ENCODE measurements around the gene THOC6.
A peak's percentile ranks its signal among the peaks of the same experiment; 100 is the strongest.

The THOC6 gene

DNA sequence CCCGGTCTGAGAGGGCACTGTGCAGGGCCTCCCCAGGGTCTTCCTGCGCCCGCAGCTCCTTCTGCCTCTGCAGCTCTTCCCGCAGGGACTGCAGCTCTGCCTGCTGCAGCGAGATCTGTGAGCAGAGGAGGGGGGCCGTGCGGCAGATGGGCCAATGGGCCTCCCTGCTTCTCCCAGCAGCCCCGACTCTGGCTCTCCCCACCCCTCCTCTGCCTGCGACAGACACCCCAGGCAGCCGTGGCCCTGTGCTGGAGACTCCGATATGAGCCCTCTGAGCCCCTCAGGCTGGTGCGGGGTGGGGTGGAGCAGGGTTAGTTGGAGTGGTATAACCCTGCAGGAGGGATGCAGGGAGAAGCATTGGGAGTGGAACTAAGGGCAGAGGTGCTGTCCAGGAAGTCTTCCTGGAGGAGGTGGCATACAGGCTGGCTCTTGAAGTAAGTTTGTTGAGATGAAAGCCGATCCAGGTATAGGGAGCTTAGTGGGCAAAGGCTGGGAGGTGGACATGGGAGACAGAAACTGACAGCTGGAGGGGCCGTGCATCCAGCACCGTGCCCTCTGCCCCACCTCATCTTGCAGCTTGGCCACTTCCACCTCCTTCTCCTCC, 5.0 kb downstream of the THOC6 start:
- H3K36me3 Mint-ChIP-seq, result no peaks in the 10 kb centered on the region
- H3K27me3 Mint-ChIP-seq, result peaks cover 21% of the 10 kb centered on the region
- H3K4me1 Mint-ChIP-seq (ENCODE audit: low read depth), result peaks cover 23% of the 10 kb centered on the region
- H3K4me3 Mint-ChIP-seq, result peak overlapping the region; percentile 53
- no peak overlapping the region for H3K27ac Mint-ChIP-seq
- H3K9me3 Mint-ChIP-seq (ENCODE audit: low read depth), result no peaks in the 10 kb centered on the region

DNA sequence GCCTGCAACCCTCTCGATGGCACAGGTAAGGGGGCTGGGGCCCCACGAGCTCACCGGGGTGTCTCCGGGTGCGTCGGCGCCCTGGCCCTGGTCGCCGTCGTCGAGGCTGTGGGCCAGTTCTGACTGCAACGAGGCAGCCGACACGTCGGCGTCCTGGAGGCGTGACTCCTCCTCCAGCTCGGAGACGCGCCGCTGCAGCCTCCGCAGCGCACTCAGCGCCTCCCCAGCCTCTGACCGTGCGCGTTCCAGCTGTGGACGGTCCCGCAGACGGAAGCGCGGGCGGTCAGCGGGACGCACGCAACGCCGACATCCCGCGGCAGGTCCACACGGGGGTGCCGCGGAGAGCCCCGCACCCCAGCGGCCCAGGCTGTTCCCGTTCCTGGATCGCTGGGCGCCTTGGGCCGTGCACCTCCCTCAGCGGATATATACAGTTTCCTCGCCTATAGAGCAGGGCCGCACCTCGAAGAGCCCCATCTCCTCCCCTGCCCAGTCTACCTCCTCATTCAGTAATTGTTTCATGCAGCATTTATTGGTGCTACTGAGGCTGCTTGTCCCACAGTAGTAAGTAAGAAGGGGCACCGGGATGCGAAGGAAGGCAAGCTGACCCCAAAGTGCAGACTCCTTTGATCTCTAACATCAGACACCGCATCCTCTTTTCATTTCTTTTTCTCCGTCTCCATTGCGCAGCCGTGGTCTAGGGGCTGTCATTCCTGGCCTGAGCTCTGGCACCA, 5.8 kb downstream of the THOC6 start:
- Mint-ChIP-seq H3K27me3 (peaks cover 24% of the 10 kb centered on the region), H3K27ac (no peak overlapping the region), H3K4me3 (peak overlapping the region; percentile 70), H3K4me1 (ENCODE audit: low read depth) (peaks cover 17% of the 10 kb centered on the region), H3K36me3 (no peaks in the 10 kb centered on the region), H3K9me3 (ENCODE audit: low read depth) (no peaks in the 10 kb centered on the region)

DNA sequence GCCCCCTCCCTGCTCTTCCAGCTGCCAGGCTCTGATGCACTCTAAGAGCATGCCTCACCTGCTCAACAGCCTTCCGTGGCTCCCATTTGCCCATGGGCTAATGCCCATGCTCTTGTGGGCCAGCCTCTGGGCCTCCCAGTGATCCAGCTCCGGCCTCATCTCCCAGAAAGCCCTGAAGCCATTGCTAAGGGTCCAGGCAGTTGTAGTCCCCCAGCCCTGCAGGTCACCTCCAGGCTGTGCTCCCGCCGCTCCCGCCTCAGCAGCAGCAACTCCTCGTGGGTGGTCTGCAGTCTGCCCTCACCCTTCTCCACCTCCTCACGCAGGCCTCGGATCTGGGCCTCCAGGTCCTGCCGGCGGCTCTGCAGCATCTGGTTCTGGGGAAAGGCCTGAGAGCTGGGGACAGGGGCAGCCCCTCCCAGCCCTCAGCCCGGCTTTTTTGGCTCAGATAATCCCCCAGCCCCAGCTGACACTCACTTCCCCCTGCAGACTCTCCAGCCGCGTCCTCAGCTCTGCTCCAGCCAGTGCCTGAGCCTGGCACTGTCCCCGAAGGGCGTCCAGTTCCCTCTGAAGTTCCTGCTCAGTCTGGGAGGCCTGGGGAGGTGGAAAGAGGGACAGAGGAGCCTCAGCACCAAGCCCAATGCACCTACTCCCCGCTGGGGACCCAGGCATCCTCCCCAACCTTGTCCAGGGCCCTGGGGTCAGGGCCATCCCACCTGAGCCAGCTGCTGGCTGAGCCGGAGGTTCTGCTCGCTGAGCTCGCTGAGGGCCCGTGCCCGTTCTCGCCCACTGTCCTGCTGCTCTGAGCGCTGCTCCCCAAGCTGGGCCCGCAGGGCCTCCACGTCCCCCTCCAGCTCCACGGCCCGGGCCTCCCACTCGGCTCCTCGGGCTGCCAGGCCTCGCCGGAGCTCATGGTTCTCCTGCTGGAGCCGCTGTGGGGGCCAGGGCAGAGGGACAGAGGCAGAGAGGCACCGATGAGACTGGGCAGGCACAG, 6.7 kb downstream of the THOC6 start:
- H3K27me3 Mint-ChIP-seq, result peaks cover 26% of the 10 kb centered on the region
- no peak overlapping the region for H3K27ac Mint-ChIP-seq
- H3K36me3 Mint-ChIP-seq, result no peaks in the 10 kb centered on the region
- peak overlapping the region; percentile 70 for H3K4me3 Mint-ChIP-seq
- H3K4me1 Mint-ChIP-seq (ENCODE audit: low read depth), result peaks cover 17% of the 10 kb centered on the region
- H3K9me3 Mint-ChIP-seq (ENCODE audit: low read depth), result no peaks in the 10 kb centered on the region

DNA sequence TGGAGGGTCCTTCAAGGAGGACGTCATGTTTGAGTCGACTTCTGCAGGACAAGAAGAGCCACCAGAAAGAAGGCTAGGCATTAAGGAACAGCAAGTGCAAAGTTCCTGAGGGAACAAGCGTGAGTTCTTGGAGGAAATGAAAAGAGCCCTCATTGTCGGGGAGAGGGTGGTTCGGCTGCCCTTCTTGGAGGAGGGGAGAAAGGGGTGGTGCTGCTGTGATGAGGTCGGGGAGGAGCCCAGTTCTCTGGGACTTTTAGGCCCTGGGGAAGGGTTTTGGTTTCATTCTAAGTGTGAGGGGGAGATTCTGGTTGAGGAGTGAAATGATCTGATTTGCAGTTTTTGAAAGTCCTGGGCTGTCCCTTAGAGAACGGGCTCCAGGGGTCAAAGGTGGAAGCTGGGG, 8.8 kb downstream of the THOC6 start:
- Mint-ChIP-seq H3K4me1 (ENCODE audit: low read depth) (peaks cover 24% of the 10 kb centered on the region), H3K4me3 (no peak overlapping the region)

DNA sequence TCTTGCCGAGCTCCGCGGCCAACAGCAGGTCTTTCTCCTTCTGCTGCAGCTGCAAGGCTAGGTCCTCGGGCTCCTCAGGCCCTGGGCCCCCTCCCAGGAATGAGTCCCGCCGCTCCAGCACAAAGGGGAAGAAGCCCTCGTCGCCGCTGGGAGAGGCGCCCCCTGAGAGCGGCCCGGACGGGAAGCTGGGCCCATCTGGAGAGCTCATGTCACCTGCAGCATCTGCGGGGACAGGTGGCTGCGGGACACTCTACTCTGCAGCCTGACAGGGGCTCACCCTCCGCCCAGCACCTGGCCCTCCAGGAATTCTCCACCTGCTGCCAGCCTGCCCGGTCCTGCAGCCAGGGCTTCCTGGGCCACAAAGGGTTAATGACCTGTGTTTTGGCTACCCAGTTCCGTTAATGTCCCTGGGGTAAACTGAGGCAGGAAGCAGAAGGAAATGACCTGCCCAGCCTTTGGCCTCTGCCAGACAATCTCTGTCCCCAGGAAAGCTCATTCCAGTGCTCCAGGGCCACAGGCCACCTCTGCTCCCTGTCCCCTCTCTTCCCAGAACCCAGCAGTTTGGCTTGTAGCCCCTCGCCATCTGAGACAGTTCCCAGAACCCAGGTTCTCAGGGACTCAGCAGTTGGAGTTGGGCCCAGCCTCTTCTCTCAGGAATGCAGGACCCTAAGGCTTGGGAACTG, 11.6 kb downstream of the THOC6 start:
- Mint-ChIP-seq H3K9me3 (ENCODE audit: low read depth) (no peaks in the 10 kb centered on the region), H3K4me1 (ENCODE audit: low read depth) (peaks cover 7% of the 10 kb centered on the region), H3K4me3 (no peak overlapping the region), H3K27ac (no peak overlapping the region), H3K27me3 (peaks cover 38% of the 10 kb centered on the region), H3K36me3 (no peaks in the 10 kb centered on the region)

More for the DNA sequence above, 8.8 kb downstream of the THOC6 start:
- Mint-ChIP-seq H3K27ac (no peak overlapping the region), H3K36me3 (no peaks in the 10 kb centered on the region), H3K9me3 (ENCODE audit: low read depth) (no peaks in the 10 kb centered on the region), H3K27me3 (peaks cover 34% of the 10 kb centered on the region)

DNA sequence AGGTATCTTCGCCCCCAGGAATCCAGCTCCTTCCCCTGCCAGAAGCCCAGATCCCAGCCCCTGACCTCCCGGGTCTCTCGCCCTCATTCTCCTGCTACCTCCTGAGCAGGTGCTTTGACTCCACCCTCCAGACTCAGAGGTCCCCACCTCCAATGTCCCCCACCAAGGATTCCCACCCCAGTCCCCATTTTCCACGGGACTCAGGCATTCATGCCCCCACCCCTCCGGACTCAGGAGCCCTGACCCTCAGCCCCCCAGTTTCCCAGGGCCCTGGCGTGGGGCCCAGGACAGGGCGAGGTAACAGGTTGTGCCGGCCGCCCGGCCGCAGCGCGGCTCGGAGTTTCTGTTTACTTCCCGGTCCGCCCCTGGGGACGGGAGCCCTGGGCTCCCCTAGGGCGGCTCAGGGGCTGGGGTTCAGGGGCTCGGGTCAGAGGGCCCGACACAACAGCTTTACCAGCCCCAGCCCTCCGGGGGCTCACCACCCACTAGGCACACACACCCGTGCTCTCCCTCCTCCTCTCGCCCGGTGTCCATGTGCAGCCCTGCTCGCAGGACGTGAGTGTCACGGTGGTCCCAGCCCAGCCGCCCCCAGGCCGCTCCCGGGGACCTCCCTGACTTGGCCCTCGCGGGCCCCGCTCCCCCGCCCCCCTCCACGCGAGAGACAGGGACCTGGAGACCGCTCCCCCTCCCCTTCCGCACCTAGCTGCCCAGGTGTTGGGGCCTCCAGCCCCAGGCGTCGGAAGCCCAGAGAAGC, 12.3 kb downstream of the THOC6 start:
- H3K4me3 Mint-ChIP-seq, result no peak overlapping the region

DNA sequence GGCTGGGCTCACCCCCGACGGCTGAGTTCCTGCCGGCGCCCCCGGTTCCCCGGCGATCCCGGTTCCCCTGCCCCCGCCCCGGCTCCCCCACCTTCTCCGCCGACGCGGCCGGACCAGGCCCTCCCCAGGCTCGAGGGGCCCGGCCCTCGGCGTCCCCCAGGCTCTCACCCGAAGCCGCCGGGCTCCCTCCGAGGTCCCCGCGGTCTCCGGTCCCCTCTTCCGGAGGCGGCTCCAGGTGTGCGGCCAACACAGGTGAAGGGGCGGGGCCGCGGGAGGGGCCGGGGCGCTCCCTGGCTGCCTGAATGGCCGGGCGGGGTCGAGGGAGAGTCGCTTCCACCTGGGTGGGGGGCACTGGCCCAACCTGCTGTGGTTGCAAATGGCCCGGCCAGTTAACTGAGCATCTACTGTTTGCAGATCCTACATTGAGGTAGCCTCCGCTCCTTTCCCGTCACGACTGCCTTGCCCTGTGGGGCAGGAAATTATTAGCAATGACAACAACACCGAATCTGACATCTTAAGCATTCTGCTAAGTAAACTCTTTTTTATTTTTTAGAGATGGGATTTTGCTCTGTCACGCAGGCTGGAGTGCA, 13.0 kb downstream of the THOC6 start, which contains the start of gene BICDL2:
Gene BICDL2 (minus strand): TSS at position 219 of the 590 bp plus-strand sequence. CDS start 1,448 bp downstream, outside the sequence.
- Mint-ChIP-seq H3K27ac (no peak within 1 kb of the TSS), H3K36me3 (no peaks in the 10 kb centered on the region), H3K27me3 (peaks cover 38% of the 10 kb centered on the region), H3K4me1 (ENCODE audit: low read depth) (peaks cover 7% of the 10 kb centered on the region), H3K9me3 (ENCODE audit: low read depth) (no peaks in the 10 kb centered on the region), H3K4me3 (peak within 1 kb of the TSS; percentile 64)

More for the DNA sequence above, 12.3 kb downstream of the THOC6 start:
- H3K9me3 Mint-ChIP-seq (ENCODE audit: low read depth), result no peaks in the 10 kb centered on the region
- H3K4me1 Mint-ChIP-seq (ENCODE audit: low read depth), result peaks cover 7% of the 10 kb centered on the region
- no peak overlapping the region for H3K27ac Mint-ChIP-seq
- H3K27me3 Mint-ChIP-seq, result peaks cover 38% of the 10 kb centered on the region
- H3K36me3 Mint-ChIP-seq, result no peaks in the 10 kb centered on the region

DNA sequence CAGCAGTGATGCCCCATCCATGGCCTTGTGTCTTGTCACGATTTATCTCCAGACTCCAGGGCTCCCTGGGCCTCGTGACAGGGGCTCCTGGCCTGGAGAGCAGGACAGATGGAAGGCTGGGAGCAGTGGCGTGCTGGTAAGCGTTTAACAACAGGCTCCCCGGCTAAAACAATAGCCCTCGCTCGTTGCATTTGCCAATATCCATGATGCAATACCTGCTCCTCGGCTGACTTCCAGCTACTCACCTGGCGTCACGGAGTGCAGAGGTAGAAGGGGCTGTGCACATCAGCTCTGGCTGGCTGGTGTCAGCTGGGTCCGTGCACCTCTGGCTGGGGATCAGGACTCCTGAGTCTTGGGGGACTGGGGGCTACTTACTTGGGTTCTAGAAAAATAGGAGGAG, 14.4 kb downstream of the THOC6 start:
- no peak overlapping the region for H3K4me3 Mint-ChIP-seq
- H3K4me1 Mint-ChIP-seq (ENCODE audit: low read depth), result peaks cover 7% of the 10 kb centered on the region
- H3K9me3 Mint-ChIP-seq (ENCODE audit: low read depth), result no peaks in the 10 kb centered on the region
- no peaks in the 10 kb centered on the region for H3K36me3 Mint-ChIP-seq
- peaks cover 29% of the 10 kb centered on the region for H3K27me3 Mint-ChIP-seq
- no peak overlapping the region for H3K27ac Mint-ChIP-seq

DNA sequence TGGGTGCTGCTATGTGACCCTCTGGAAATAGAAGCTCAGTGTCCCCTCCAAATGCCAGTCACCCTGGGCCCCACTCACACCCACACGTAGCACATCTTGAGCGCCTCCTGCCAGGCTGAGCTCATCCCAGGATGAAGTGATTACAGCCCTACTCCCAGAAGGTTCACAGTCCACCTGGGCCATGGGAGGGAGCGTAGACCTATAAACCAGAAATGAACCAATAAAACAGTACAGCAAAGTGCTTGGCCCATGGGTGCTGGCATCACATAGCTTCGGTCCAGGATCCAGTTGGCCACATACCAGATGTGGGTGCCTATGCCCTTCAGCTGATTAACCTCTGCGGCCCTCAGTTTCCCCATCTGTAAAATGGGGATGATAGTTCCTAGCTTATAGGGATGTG, 15.1 kb downstream of the THOC6 start:
- Mint-ChIP-seq H3K36me3 (no peaks in the 10 kb centered on the region), H3K4me3 (no peak overlapping the region), H3K4me1 (ENCODE audit: low read depth) (peaks cover 7% of the 10 kb centered on the region), H3K27me3 (peaks cover 27% of the 10 kb centered on the region), H3K27ac (no peak overlapping the region), H3K9me3 (ENCODE audit: low read depth) (no peaks in the 10 kb centered on the region)

DNA sequence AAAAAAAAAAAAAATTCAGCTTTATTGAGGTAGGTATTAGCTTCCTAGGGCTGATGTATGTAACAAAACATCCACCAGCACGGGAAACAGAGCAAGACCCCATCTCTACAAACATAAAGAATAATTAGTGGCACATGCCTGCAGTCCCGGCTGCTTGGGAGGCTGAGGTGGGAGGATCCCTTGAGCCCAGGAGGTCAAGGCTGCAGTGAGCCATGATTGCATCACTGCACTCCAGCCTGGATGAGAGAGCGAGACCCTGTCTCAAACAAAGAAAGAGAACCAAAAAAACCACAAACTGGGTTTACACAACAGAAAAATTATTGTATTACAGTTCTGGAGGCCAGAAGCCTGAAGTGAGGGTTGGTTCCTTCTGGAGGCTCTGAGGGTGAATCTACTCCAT, 18.5 kb downstream of the THOC6 start:
- peaks cover 12% of the 10 kb centered on the region for H3K4me1 Mint-ChIP-seq (ENCODE audit: low read depth)
- H3K4me3 Mint-ChIP-seq, result no peak overlapping the region
- H3K27me3 Mint-ChIP-seq, result peaks cover 21% of the 10 kb centered on the region
- H3K9me3 Mint-ChIP-seq (ENCODE audit: low read depth), result no peaks in the 10 kb centered on the region
- H3K36me3 Mint-ChIP-seq, result no peaks in the 10 kb centered on the region
- H3K27ac Mint-ChIP-seq, result no peak overlapping the region

DNA sequence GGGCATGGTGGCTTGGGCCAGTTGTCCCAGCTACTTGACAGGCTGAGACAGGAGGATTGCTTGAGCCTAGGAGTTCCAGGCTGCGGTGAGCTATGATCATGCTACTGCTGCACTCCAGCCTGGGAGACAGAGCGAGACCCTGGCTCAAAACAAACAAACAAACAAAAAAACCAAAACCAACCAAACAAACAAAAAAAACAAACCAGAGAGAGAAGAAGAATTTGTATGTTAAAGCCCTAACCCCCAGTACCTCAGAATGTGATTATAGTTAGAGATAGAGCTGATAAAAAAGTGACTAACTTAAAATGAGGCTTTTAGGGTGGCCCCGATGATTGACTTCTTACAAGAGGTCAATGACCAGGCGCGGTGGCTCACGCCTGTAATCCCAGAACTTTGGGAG, 20.9 kb downstream of the THOC6 start:
- Mint-ChIP-seq H3K4me1 (ENCODE audit: low read depth) (peaks cover 17% of the 10 kb centered on the region), H3K4me3 (peak overlapping the region; percentile 80), H3K9me3 (ENCODE audit: low read depth) (no peaks in the 10 kb centered on the region), H3K27ac (no peak overlapping the region), H3K36me3 (no peaks in the 10 kb centered on the region), H3K27me3 (peaks cover 14% of the 10 kb centered on the region)

DNA sequence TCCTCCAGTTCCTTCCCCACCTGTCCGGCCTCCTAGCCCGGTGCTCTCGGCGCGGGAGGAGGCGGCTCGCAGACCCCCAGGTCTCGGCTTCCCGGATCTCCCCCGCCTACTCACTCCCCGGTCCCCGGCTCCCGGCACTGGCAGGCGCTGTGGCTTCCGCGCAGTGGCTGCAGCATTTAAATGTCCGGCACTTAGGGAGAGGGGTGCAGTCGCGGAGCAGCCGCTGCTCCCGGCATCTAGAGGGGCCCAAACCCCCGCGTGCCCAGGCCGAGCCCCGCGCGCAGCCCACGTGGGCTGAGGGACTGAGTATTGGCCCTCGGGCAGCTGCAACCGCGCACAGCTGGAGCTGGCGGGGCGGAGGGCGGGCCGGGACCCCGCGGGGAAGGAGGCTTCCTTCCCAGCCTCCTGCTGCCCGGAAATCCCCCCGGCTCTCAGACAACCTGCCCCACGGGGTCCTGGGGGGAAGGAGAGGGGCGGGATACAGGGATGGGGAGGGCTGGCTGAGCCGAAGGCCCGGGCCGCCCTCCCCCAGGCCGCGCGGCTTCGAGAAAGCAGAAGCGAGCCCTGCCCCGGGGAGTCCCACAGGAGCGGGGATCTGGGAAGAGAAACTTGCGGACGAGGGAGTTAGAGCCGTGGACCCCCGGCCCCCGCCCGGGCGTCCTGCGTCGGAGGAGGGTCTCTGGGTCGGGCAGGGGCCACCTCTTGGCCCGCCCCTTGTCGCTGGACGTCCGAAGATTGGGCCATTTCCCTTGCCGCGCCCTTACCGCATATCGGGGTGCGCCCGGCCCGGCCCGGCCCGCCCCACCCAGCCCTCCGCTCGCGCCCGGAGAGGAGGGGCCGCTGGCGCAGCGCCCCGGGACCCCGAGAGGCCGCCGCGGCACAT, 22.2 kb downstream of the THOC6 start, which contains the start of gene MMP25:
Gene MMP25 (plus strand): TSS at position 804 of the 883 bp plus-strand sequence. CDS start 357 bp downstream, outside the sequence.
- Mint-ChIP-seq H3K4me1 (ENCODE audit: low read depth) (peaks cover 20% of the 10 kb centered on the region), H3K4me3 (peak within 1 kb of the TSS; percentile 80), H3K27ac (no peak within 1 kb of the TSS), H3K36me3 (no peaks in the 10 kb centered on the region), H3K27me3 (peaks cover 10% of the 10 kb centered on the region), H3K9me3 (ENCODE audit: low read depth) (no peaks in the 10 kb centered on the region)

All from activated naive CD8-positive, alpha-beta T cell (primary cell).